HG03521 (cell line): ENCODE results near the gene TRH.
"Not testable (repeated sequence)": the region's sequence is repeated elsewhere in the genome, so short reads cannot be mapped to it uniquely, and the experiment has no call there.

Source experiments
- ATAC-seq: cut with Tn5 transposase; IDR thresholded peaks from one replicate; pipeline ENCODE4 v1.9.1; 2021; ENCODE audit warnings: mild to moderate bottlenecking, moderate library complexity; ENCODE audit not compliant: unreplicated experiment

Gene TRH

GRCh38 chr3:130002666-130003598, 28.4 kb downstream of the TRH start:
- not testable (repeated sequence) for ATAC-seq

- ATAC-seq: no peak
Measured at GRCh38 chr3:130010556-130010955, 36.0 kb downstream of the TRH start.

GRCh38 chr3:130012108-130012507, 37.6 kb downstream of the TRH start:
- ATAC-seq: not testable (repeated sequence)

GRCh38 chr3:130013246-130013645, 38.7 kb downstream of the TRH start:
- not testable (repeated sequence) for ATAC-seq

GRCh38 chr3:130014526-130014925, 40.0 kb downstream of the TRH start:
- ATAC-seq: no peak

- not testable (repeated sequence) for ATAC-seq
Measured at GRCh38 chr3:130017661-130018060, 43.1 kb downstream of the TRH start.

- ATAC-seq: not testable (repeated sequence)
Measured at GRCh38 chr3:130026146-130026829, 51.8 kb downstream of the TRH start.

- not testable (repeated sequence) for ATAC-seq
Measured at GRCh38 chr3:130027437-130027836, 52.9 kb downstream of the TRH start.
